AG04449 (cell line): ENCODE measurements around the gene POLR3K.
A peak's percentile ranks its signal among the peaks of the same experiment; 100 is the strongest.

Experiments used
- CTCF ChIA-PET: fragments of 350-600 bp; formaldehyde crosslinking; extraction: SDS; loops from one replicate; lab custom pipeline; 2021; ENCODE audit warnings: antibody characterized with exemption; lab: Yijun Ruan, JAX
- POLR2A ChIA-PET: fragments of 400-600, 350-600 bp; formaldehyde crosslinking; extraction: SDS; loops from one replicate; lab custom pipeline; 2020; ENCODE audit warnings: antibody characterized with exemption, inconsistent platforms; lab: Yijun Ruan, JAX
- DNase-seq: peaks from one replicate; pipeline ENCODE4 v3.0.0-alpha.2; 2010; ENCODE audit warnings: low read depth, low spot score
- H3K4me3 ChIP-seq: 2 replicates; pipeline ENCODE4 v1.5.1; 2011; ENCODE audit warnings: low read depth, mild to moderate bottlenecking, control low read depth, low read length
- TF ChIP-seq, protein P1 (sequence below): IDR thresholded peaks from one replicate; pipeline ENCODE4 v1.5.1; 2011; ENCODE audit warnings: mild to moderate bottlenecking, moderate library complexity, low read length, control low read depth, inconsistent platforms; ENCODE audit not compliant: insufficient read depth; ENCODE audit errors: missing control alignments

Gene POLR3K

GRCh38 chr16:72561-73548 lies 19.4 kb upstream of the POLR3K start, which contains the start of gene RHBDF1:
Gene RHBDF1 (minus strand): TSS chr16:72631. CDS start chr16:65015, 7,616 bp downstream.
- TF ChIP-seq, protein P1, sequence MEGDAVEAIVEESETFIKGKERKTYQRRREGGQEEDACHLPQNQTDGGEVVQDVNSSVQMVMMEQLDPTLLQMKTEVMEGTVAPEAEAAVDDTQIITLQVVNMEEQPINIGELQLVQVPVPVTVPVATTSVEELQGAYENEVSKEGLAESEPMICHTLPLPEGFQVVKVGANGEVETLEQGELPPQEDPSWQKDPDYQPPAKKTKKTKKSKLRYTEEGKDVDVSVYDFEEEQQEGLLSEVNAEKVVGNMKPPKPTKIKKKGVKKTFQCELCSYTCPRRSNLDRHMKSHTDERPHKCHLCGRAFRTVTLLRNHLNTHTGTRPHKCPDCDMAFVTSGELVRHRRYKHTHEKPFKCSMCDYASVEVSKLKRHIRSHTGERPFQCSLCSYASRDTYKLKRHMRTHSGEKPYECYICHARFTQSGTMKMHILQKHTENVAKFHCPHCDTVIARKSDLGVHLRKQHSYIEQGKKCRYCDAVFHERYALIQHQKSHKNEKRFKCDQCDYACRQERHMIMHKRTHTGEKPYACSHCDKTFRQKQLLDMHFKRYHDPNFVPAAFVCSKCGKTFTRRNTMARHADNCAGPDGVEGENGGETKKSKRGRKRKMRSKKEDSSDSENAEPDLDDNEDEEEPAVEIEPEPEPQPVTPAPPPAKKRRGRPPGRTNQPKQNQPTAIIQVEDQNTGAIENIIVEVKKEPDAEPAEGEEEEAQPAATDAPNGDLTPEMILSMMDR: no peak
- POLR2A ChIA-PET: interaction anchor here (1.3 to 2.3 kb wide), 3 partner anchors 11 to 17 kb away, joined by 3 to 10 read pairs (median 6); no protein-coding TSS in a partner anchor
- CTCF ChIA-PET: interaction anchor here (1.3 to 25.1 kb wide), 4 partner anchors 18 to 289 kb away, joined by 5 to 728 read pairs (median 14); no protein-coding TSS in a partner anchor
- H3K4me3 ChIP-seq: peak within 1 kb of the TSS; percentile 76
- no peak for DNase-seq

GRCh38 chr16:71540-72401 lies 18.4 kb upstream of the POLR3K start:
- H3K4me3 ChIP-seq: peak overlapping the region; percentile 76
- TF ChIP-seq, protein P1: peak; percentile 3
- no peak for DNase-seq
- POLR2A ChIA-PET: interaction anchor here (0.7 to 2.3 kb wide), 7 partner anchors 9 to 111 kb away, joined by 3 to 10 read pairs (median 4); no protein-coding TSS in a partner anchor
- CTCF ChIA-PET: interaction anchor here (1.0 to 25.1 kb wide), 9 partner anchors 11 to 290 kb away, joined by 3 to 728 read pairs (median 8); partner anchors contain the start of gene HBQ1

- ChIA-PET POLR2A (interaction anchor here (1.2 to 2.3 kb wide), 6 partner anchors 9 to 19 kb away, joined by 3 to 10 read pairs (median 4); no protein-coding TSS in a partner anchor), CTCF (interaction anchor here (0.7 to 25.1 kb wide), 10 partner anchors 11 to 291 kb away, joined by 3 to 728 read pairs (median 8); partner anchors contain the start of gene HBQ1)
- TF ChIP-seq, protein P1: no peak
- DNase-seq: no peak
- H3K4me3 ChIP-seq: peak overlapping the region; percentile 76
Observed at GRCh38 chr16:71210-71539, 17.8 kb upstream of the POLR3K start.

DNA sequence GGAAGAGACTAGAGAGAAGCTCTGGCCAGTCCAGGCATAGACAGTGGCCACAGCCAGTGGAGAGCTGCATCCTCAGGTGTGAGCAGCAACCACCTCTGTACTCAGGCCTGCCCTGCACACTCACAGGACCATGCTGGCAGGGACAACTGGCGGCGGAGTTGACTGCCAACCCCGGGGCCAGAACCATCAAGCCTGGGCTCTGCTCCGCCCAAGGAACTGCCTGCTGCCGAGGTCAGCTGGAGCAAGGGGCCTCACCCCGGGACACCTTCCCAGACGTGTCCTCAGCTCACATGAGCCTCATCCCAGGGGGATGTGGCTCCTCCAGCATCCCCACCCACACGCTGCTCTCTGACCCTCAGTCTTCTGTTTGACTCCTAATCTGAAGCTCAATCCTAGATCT lies 15.8 kb upstream of the POLR3K start:
- H3K4me3 ChIP-seq: no peak overlapping the region
- no peak for DNase-seq
- TF ChIP-seq, protein P1: no peak
- CTCF ChIA-PET: interaction anchor here (1.0 to 25.1 kb wide), 8 partner anchors 8 to 293 kb away, joined by 3 to 728 read pairs (median 9); partner anchors contain the start of gene HBQ1
- POLR2A ChIA-PET: interaction anchor here (1.0 to 1.5 kb wide), 2 partner anchors 16 to 25 kb away, joined by 3 to 4 read pairs; partner anchors contain the start of genes POLR3K and SNRNP25

DNA sequence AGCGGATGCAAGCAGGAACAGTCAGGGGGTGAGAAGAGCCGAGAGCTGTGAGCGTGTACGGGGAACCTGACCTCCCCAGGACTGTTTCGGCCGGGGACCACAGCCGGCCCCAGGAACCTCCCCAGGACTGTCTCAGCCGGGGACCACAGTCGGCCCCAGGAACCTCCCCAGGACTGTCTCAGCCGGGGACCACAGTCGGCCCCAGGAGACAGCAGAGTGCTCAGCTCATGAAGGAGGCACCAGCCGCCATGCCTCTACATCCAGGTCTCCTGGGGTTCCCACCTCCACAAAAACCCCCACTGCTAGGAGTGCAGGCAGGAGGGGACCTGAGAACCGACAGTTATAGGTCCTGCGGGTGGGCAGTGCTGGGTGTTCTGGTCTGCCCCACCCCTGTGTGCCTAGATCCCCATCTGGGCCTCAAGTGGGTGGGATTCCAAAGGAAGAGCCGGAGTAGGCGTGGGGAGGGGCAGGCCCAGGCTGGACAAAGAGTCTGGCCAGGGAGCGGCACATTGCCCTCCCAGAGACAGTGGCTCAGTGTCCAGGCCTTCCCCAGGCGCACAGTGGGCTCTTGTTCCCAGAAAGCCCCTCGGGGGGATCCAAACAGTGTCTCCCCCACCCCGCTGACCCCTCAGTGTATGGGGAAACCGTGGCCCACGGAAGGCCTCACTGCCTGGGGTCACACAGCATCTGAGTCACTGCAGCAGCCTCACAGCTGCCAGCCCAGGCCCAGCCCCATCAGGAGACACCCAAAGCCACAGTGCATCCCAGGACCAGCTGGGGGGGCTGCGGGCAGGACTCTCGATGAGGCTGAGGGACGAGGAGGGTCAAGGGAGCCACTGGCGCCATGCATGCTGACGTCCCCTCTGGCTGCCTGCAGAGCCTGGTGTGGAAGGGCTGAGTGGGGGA lies 14.7 kb upstream of the POLR3K start:
- DNase-seq: no peak
- TF ChIP-seq, protein P1: no peak
- ChIA-PET POLR2A (interaction anchor here (1.5 kb wide), 1 partner anchor 15 kb away, joined by 4 read pairs; the partner anchor contains the start of genes POLR3K and SNRNP25), CTCF (interaction anchor here (1.0 to 25.1 kb wide), 7 partner anchors 9 to 294 kb away, joined by 3 to 728 read pairs (median 8); partner anchors contain the start of gene HBQ1)
- H3K4me3 ChIP-seq: no peak overlapping the region
